Gastroesophageal sphincter (tissue), 4 donors: ENCODE measurements around the gene H1-8. TPM values are rescaled to one million over a fixed set of nuclear protein-coding genes. Genes with fewer than 3 reads are reported as not detected.

ENCODE experiments used
- ATAC-seq: fragments of 150-250 bp; one replicate; pipeline ENCODE4 v1.9.1; 2016; ENCODE audit warnings: mild to moderate bottlenecking, moderate library complexity
- H3K27ac ChIP-seq, 4 donors: fragments of 200-600 bp; sonication (generic) in 3 of 4; 1 replicate in 3 of 4; 2 replicates in 1 of 4; pipeline ENCODE4 v1.5.1; 2016 to 2019
- H3K27me3 ChIP-seq: fragments of 200-600 bp; sonication (generic); one replicate; pipeline ENCODE4 v1.5.1; 2019
- H3K36me3 ChIP-seq, 2 donors: fragments of 200-600 bp; sonication (generic); one replicate each; pipeline ENCODE4 v1.5.1; 2019; ENCODE audit warnings: control low read depth in 1 of 2
- H3K4me1 ChIP-seq, 3 donors: fragments of 200-600 bp; sonication (generic); 1 replicate in 2 of 3; 2 replicates in 1 of 3; pipeline ENCODE4 v1.5.1; 2016 to 2019; ENCODE audit warnings: control low read depth in 2 of 3
- H3K4me3 ChIP-seq, 2 donors: fragments of 200-600 bp; sonication (generic); one replicate each; pipeline ENCODE4 v1.5.1; 2019; ENCODE audit warnings: mild to moderate bottlenecking in 1 of 2, moderate library complexity in 1 of 2
- H3K9me3 ChIP-seq, 3 donors: fragments of 200-600 bp; sonication (generic); one replicate each; pipeline ENCODE4 v1.5.1; 2017 to 2019; ENCODE audit warnings: control low read depth in 2 of 3
- EP300 ChIP-seq: sonication (generic); formaldehyde crosslinking; IDR thresholded peaks from one replicate; pipeline ENCODE4 v1.6.1; 2017; ENCODE audit warnings: antibody characterized with exemption, mild to moderate bottlenecking
- POLR2A ChIP-seq, 2 donors: fragments of 450-650 bp; IDR thresholded peaks; one replicate each; pipeline ENCODE4 v1.6.1; 2017; ENCODE audit warnings: antibody characterized with exemption in 2 of 2, mild to moderate bottlenecking in 2 of 2, moderate library complexity in 1 of 2
- POLR2AphosphoS5 ChIP-seq: sonication (generic); formaldehyde crosslinking; IDR thresholded peaks from one replicate; pipeline ENCODE4 v1.6.1; 2017; ENCODE audit warnings: antibody characterized with exemption
- WGBS, 2 donors: methylation state at CpG; one replicate each; pipeline ENCODE4 v1.1.5; 2018; ENCODE audit warnings: low coverage in 1 of 2; 5-methylcytosine and 5-hydroxymethylcytosine counted together
- total RNA-seq, 4 donors: library from RNA; depleted of rRNA; stranded (reverse); fragments of >200 nt; gene quantifications; one replicate each; pipeline ENCODE4 v1.1.0, GENCODE V29; 2016
- TF ChIP-seq, protein P1 (sequence below), 4 experiments: fragments of 200-600 bp in 2 of 4; fragments of 450-650 bp in 2 of 4; sonication (generic) in 1 of 4; IDR thresholded peaks; one replicate each; pipeline ENCODE4 v1.5.1; 2017 to 2019; ENCODE audit warnings: antibody characterized with exemption in 4 of 4, mild to moderate bottlenecking in 2 of 4, moderate library complexity in 2 of 4

Gene H1-8
- total RNA-seq, 4 donors from 2014 or later, result not detected

DNA sequence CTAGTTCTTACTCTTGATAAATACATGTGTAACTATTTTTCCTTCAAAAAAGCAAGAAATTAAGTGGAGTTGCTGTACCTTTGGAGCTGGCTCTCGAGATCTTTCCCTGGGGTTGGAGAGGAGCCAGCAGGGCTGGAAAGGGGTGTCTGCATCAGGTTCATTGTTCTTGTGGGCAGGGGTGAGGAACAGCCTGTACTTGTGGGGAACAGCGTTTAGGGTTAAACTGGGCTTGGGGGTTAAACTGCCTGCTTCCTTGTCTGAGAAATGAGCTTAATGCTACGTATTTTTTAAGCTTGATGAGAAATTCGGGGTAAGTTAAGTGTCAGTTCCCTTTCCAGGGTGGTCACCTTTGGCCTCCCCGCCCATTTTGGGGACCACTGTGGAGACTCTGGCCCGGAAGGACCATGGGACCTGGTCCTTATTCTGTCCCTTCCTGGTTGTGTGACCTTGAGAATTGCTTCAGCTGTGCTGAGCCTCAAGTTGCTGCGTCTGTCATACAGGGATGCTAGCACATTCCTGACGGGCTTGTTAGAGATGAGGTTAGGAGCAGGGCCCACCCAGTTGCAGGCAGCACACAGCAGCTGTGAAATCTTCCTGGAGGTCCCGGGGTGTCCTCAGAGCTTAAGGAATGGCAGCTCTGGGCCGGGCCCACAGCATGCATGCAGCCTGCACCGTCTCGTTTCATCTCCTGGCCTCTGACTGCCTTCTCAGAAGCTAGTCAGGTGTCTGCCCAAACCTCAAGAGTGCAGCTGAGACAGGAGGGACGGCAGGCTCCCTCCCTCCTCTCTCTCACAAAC is 11.6 kb downstream of the H1-8 start:
- H3K36me3 ChIP-seq, result peaks cover 0 to 42% of the 10 kb centered on the region in 2 donors
- H3K27me3 ChIP-seq, result no peaks in the 10 kb centered on the region
- peak overlapping the region in 3 of 4 donors; percentile 4 to 24 (median 9) for H3K27ac ChIP-seq
- H3K4me3 ChIP-seq, result no peak overlapping the region
- no peaks in the 10 kb centered on the region for H3K9me3 ChIP-seq
- 36 to 70% methylated on average over 2 to 5 of the region's 13 CpGs for WGBS, 2 donors
- ATAC-seq, result no peak
- peaks cover 0 to 60% (median 11%) of the 10 kb centered on the region in 3 donors for H3K4me1 ChIP-seq
- TF ChIP-seq POLR2A (IDR thresholded peaks at IDR 0.05), result no peak
- TF ChIP-seq, protein P1, sequence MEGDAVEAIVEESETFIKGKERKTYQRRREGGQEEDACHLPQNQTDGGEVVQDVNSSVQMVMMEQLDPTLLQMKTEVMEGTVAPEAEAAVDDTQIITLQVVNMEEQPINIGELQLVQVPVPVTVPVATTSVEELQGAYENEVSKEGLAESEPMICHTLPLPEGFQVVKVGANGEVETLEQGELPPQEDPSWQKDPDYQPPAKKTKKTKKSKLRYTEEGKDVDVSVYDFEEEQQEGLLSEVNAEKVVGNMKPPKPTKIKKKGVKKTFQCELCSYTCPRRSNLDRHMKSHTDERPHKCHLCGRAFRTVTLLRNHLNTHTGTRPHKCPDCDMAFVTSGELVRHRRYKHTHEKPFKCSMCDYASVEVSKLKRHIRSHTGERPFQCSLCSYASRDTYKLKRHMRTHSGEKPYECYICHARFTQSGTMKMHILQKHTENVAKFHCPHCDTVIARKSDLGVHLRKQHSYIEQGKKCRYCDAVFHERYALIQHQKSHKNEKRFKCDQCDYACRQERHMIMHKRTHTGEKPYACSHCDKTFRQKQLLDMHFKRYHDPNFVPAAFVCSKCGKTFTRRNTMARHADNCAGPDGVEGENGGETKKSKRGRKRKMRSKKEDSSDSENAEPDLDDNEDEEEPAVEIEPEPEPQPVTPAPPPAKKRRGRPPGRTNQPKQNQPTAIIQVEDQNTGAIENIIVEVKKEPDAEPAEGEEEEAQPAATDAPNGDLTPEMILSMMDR (IDR thresholded peaks at IDR 0.05), result no peak
- TF ChIP-seq POLR2AphosphoS5, result no peak
- TF ChIP-seq EP300, result no peak

DNA sequence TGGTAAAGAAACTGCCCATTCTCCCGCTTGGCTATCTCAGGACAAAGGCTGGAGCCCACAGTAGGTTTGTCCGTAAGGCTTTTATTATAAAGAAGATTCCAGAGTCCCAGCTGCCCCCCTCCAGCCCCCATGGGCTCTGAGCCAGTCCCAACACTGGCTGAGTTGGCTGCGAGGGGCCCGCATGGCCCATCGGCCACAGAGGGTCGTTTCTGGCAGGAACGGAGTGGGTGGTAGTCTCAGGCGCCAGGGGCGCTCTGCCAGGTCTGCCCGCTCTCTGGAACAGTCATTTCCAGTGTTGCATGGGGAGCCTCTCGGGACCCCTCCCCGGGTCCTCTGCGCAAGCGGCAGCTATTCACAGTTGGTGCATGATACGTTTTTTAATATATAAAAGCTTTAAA is 12.2 kb downstream of the H1-8 start:
- Histone ChIP-seq H3K36me3 (peaks cover 0 to 47% of the 10 kb centered on the region in 2 donors), H3K4me3 (no peak overlapping the region), H3K27me3 (no peaks in the 10 kb centered on the region), H3K9me3 (no peaks in the 10 kb centered on the region), H3K4me1 (peaks cover 0 to 66% (median 16%) of the 10 kb centered on the region in 3 donors), H3K27ac (peak overlapping the region in 2 of 4 donors; percentile 24 to 45)
- no peak for ATAC-seq
- TF ChIP-seq, protein P1 (IDR thresholded peaks at IDR 0.05), result no peak
- 68% methylated on average over 10 of the region's 15 CpGs; no CpG with 5 or more reads in 1 of the 2 donors for WGBS, 2 donors

DNA sequence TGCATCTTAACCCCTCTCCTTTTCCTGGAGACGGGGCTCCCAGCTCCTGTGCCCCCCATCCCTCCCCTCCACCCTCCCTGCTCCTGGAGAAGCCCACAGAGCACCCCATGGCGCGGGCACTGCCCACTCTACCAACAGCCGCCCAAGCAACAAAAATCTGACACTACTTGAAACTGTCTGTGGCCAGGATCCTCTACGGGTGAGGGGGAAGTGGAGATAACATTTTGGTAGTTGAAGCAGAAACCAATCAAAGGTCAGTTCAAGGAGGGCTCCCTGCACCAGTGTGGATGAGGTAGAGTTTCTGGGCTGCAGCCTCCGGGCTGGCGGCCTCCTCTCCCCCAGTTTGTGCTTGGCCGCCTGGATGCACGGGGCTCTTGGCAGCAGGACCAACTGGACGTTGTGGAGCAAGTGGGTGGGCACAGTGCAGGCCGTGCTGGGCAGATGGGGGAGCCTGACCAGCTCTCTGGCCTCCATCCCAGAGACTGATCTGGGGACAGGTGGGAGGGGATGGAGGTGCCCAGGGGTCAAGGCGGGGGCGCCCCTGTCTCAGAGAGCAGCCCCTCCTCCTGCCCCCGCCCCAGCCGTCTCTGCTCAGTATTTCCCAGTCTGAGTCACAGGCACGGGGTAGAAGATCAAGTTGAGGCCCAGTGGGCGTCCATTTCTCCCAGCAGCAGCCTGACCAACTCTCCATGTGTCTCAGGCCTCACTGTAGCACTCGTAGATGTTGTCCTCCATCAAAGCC is 12.8 kb downstream of the H1-8 start:
- no peak for ATAC-seq
- Histone ChIP-seq H3K27me3 (no peaks in the 10 kb centered on the region), H3K27ac (peak overlapping the region in 2 of 4 donors; percentile 24 to 45), H3K36me3 (peaks cover 0 to 49% of the 10 kb centered on the region in 2 donors), H3K9me3 (no peaks in the 10 kb centered on the region), H3K4me1 (peaks cover 0 to 72% (median 22%) of the 10 kb centered on the region in 3 donors), H3K4me3 (no peak overlapping the region)
- no peak for TF ChIP-seq POLR2AphosphoS5
- TF ChIP-seq POLR2A (IDR thresholded peaks at IDR 0.05), result no peak
- TF ChIP-seq, protein P1 (IDR thresholded peaks at IDR 0.05), result no peak
- TF ChIP-seq EP300, result no peak
- WGBS, 2 donors, result 39 to 45% methylated on average over 2 of the region's 18 CpGs

GRCh38 chr3:129556358-129556695 is 13.4 kb downstream of the H1-8 start:
- Histone ChIP-seq H3K27me3 (no peaks in the 10 kb centered on the region), H3K4me1 (peaks cover 0 to 77% (median 28%) of the 10 kb centered on the region in 3 donors), H3K36me3 (peaks cover 0 to 49% of the 10 kb centered on the region in 2 donors), H3K4me3 (no peak overlapping the region), H3K27ac (peak overlapping the region in 1 of 4 donors; percentile 24), H3K9me3 (no peaks in the 10 kb centered on the region)
- WGBS, 2 donors, result no CpG with 5 or more reads among the region's 15 CpGs
- no peak for TF ChIP-seq POLR2AphosphoS5
- TF ChIP-seq, protein P1 (IDR thresholded peaks at IDR 0.05), result no peak
- no peak for TF ChIP-seq POLR2A (IDR thresholded peaks at IDR 0.05)
- no peak for TF ChIP-seq EP300
- ATAC-seq, result no peak
